Measurements from ENCODE around the gene UNC79.

The UNC79 gene

GRCh38 chr14:93733231-93733630 is 302.5 kb downstream of the UNC79 start:
- no peak for DNase-seq

GRCh38 chr14:93733631-93734030 is 302.9 kb downstream of the UNC79 start:
- no peak for DNase-seq

- no peak for DNase-seq
Observed at GRCh38 chr14:93734086-93734822, 303.5 kb downstream of the UNC79 start.

- DNase-seq = no peak
Observed at GRCh38 chr14:93735206-93735605, 304.5 kb downstream of the UNC79 start.

GRCh38 chr14:93736378-93737014 is 305.8 kb downstream of the UNC79 start:
- DNase-seq = no peak

- DNase-seq = no peak
Observed at GRCh38 chr14:93737634-93738033, 306.9 kb downstream of the UNC79 start.

GRCh38 chr14:93741556-93742230 is 311.0 kb downstream of the UNC79 start:
- no peak for DNase-seq

- DNase-seq = no peak
Observed at GRCh38 chr14:93742761-93743160, 312.0 kb downstream of the UNC79 start.

- no peak for DNase-seq
Observed at GRCh38 chr14:93743270-93744060, 312.7 kb downstream of the UNC79 start.

GRCh38 chr14:93744176-93744575 is 313.4 kb downstream of the UNC79 start:
- DNase-seq = no peak

GRCh38 chr14:93744876-93745275 is 314.1 kb downstream of the UNC79 start:
- no peak for DNase-seq

- DNase-seq = no peak
Observed at GRCh38 chr14:93745603-93746273, 315.0 kb downstream of the UNC79 start.

- no peak for DNase-seq
Observed at GRCh38 chr14:93747102-93747501, 316.4 kb downstream of the UNC79 start.

GRCh38 chr14:93747560-93747959 is 316.8 kb downstream of the UNC79 start:
- DNase-seq = no peak

- no peak for DNase-seq
Observed at GRCh38 chr14:93748208-93749075, 317.7 kb downstream of the UNC79 start.

- no peak for DNase-seq
Observed at GRCh38 chr14:93749076-93749420, 318.3 kb downstream of the UNC79 start.

- DNase-seq = no peak
Observed at GRCh38 chr14:93751946-93752655, 321.4 kb downstream of the UNC79 start.

- no peak for DNase-seq
Observed at GRCh38 chr14:93752980-93753561, 322.3 kb downstream of the UNC79 start.

GRCh38 chr14:93753647-93754046 is 322.9 kb downstream of the UNC79 start:
- DNase-seq = no peak

GRCh38 chr14:93757206-93757605 is 326.5 kb downstream of the UNC79 start:
- DNase-seq = no peak

All from DMS 273 treated with DMSO at 0.1 percent for 48 hours (cell line).